GM12878 (cell line): ENCODE measurements around the gene ALKBH2.

Experiments
- CREB1 ChIP-seq: IDR thresholded peaks from 2 replicates; pipeline ENCODE4 v1.6.1; 2012; ENCODE audit warnings: low read depth, mild to moderate bottlenecking, inconsistent platforms
- EZH2 ChIP-seq: IDR thresholded peaks from 2 replicates; pipeline ENCODE4 v1.6.1; 2012; ENCODE audit warnings: low read depth, mild to moderate bottlenecking, control low read depth, inconsistent platforms, low read length, borderline replicate concordance; ENCODE audit not compliant: control insufficient read depth
- POLR2A ChIP-seq: IDR thresholded peaks from 2 replicates; pipeline ENCODE4 v1.6.1; 2011; ENCODE audit warnings: low read depth, mild to moderate bottlenecking, low read length
- SRF ChIP-seq, 2 experiments: IDR thresholded peaks; 2 replicates each; pipeline ENCODE4 v1.6.1; 2011; ENCODE audit warnings: low read depth in 2 of 2, low read length in 2 of 2, mild to moderate bottlenecking in 1 of 2, moderate library complexity in 1 of 2
- SUPT20H ChIP-seq: IDR thresholded peaks from 2 replicates; pipeline ENCODE4 v1.6.1; 2011; ENCODE audit warnings: low read depth, mild to moderate bottlenecking, low read length, moderate library complexity, borderline replicate concordance; ENCODE audit not compliant: control insufficient read depth
- ZZZ3 ChIP-seq: IDR thresholded peaks from 2 replicates; pipeline ENCODE4 v1.6.1; 2011; ENCODE audit warnings: low read depth; ENCODE audit not compliant: control insufficient read depth, insufficient read length
- TF ChIP-seq, protein P1 (sequence below), 3 experiments: IDR thresholded peaks in 2 of 3; conservative IDR thresholded peaks in 1 of 3; 2 replicates each; pipeline ENCODE4 v1.5.1; 2011; ENCODE audit warnings: low read depth in 3 of 3, low read length in 3 of 3, mild to moderate bottlenecking in 3 of 3, control low read depth in 2 of 3, moderate library complexity in 2 of 3, inconsistent platforms in 1 of 3, mixed read lengths in 1 of 3; ENCODE audit not compliant: control insufficient read depth in 2 of 3, insufficient read depth in 1 of 3; ENCODE audit errors: extremely low read depth in 1 of 3

DNA sequence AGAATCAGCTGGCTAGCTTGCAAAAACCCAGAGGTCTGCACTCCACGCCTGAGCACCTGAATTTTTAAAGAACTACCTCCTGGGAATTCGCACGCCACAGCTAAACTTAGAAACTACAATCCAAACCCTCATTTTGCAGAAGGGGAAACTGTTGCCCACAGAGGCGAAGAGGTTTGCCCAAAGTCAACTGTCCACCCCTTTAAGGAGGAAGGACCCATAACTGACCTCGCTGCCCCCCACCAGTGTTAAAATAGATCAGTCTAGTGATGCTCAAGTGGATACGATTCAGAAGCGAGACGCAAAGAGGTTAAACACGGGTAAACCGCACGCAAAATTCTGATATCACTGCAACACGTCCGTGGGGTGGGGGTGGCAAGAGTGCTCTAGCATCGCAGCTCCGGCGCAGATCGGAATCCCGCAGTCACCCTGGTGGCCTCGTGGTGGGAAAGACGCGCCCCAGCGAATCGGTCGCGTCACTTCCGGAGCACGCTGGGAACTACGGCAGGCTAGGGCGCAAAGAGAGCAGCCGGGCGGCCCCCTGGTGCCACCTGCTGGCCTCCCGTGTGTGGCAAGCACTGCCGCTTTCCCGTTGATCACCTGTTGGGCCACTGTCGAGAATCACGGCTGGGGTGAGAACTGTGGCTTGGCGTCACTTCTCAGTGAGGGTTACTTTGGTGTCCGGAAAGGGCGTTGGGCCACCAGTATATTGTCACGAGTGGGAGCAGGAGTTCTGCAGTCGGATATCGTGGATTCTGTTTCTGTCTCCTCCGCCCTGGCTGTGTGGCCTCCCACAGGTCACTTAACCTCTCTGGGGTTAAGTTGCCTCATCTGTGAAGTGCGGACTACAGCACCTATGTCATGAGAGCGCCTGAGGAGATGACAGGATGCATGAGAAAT, at the start of gene ALKBH2:
- no peak for TF ChIP-seq SUPT20H
- TF ChIP-seq EZH2 = no peak
- peak; percentile 96 for TF ChIP-seq CREB1
- TF ChIP-seq POLR2A = peak; percentile 97
- no peak for TF ChIP-seq ZZZ3
- TF ChIP-seq, protein P1, sequence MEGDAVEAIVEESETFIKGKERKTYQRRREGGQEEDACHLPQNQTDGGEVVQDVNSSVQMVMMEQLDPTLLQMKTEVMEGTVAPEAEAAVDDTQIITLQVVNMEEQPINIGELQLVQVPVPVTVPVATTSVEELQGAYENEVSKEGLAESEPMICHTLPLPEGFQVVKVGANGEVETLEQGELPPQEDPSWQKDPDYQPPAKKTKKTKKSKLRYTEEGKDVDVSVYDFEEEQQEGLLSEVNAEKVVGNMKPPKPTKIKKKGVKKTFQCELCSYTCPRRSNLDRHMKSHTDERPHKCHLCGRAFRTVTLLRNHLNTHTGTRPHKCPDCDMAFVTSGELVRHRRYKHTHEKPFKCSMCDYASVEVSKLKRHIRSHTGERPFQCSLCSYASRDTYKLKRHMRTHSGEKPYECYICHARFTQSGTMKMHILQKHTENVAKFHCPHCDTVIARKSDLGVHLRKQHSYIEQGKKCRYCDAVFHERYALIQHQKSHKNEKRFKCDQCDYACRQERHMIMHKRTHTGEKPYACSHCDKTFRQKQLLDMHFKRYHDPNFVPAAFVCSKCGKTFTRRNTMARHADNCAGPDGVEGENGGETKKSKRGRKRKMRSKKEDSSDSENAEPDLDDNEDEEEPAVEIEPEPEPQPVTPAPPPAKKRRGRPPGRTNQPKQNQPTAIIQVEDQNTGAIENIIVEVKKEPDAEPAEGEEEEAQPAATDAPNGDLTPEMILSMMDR (IDR thresholded peaks at IDR 0.05 in 2 of 3, conservative IDR thresholded peaks at IDR 0.05 in 1 of 3; ENCODE audit: control insufficient read depth in 2 of 3, extremely low read depth in 1 of 3, insufficient read depth in 1 of 3, low read depth in 3 of 3, low read length in 3 of 3) = peak; percentile 98 to 99 (median 98); a peak in 5 of 6 replicates
- no peak for TF ChIP-seq SRF (IDR thresholded peaks at IDR 0.05; ENCODE audit: low read depth in 2 of 2, low read length in 2 of 2)
